Measurements from ENCODE around the gene GPSM3.

The GPSM3 gene

GRCh38 chr6:32167154-32167760 is 25.2 kb downstream of the GPSM3 start:
- TF ChIP-seq EZH2phosphoT487 (conservative IDR thresholded peaks at IDR 0.05; ENCODE audit: low read length) (no peak), CTCF (IDR thresholded peaks at IDR 0.05; ENCODE audit: insufficient read depth, low read length, poor library complexity, severe bottlenecking) (no peak)
- H3K9me3 ChIP-seq (ENCODE audit: insufficient read depth, low read length), result no peaks in the 10 kb centered on the region
- H3K36me3 ChIP-seq (ENCODE audit: low read length), result no peaks in the 10 kb centered on the region
- no peak overlapping the region for H3K9ac ChIP-seq (ENCODE audit: low read length)
- no peak overlapping the region for H3K27ac ChIP-seq (ENCODE audit: low read depth, low read length)
- H3K79me2 ChIP-seq (ENCODE audit: insufficient read depth, low read length), result no peaks in the 10 kb centered on the region
- no peaks in the 10 kb centered on the region for H4K20me1 ChIP-seq (ENCODE audit: low read depth, low read length)
- no peaks in the 10 kb centered on the region for H3F3A ChIP-seq (ENCODE audit: insufficient read depth)
- no peaks in the 10 kb centered on the region for H3K27me3 ChIP-seq (ENCODE audit: low read length)
- no peak overlapping the region for H2AFZ ChIP-seq (ENCODE audit: low read depth, low read length, severe bottlenecking)
- no peak overlapping the region for H3K4me3 ChIP-seq (ENCODE audit: insufficient read depth, low read length, poor library complexity, severe bottlenecking)
- H3K9me2 ChIP-seq (replicated peaks; ENCODE audit: insufficient read depth, low read length), result no peaks in the 10 kb centered on the region
- no peak overlapping the region for H3K4me2 ChIP-seq (ENCODE audit: low read depth, low read length, poor library complexity, severe bottlenecking)

GRCh38 chr6:32166411-32167061 is 25.9 kb downstream of the GPSM3 start:
- Histone ChIP-seq H2AFZ (ENCODE audit: low read depth, low read length, severe bottlenecking) (no peak overlapping the region), H3K36me3 (ENCODE audit: low read length) (no peaks in the 10 kb centered on the region), H3K4me3 (ENCODE audit: insufficient read depth, low read length, poor library complexity, severe bottlenecking) (no peak overlapping the region), H3K9me2 (replicated peaks; ENCODE audit: insufficient read depth, low read length) (no peaks in the 10 kb centered on the region), H3K27me3 (ENCODE audit: low read length) (no peaks in the 10 kb centered on the region), H3K9ac (ENCODE audit: low read length) (no peak overlapping the region), H3K4me2 (ENCODE audit: low read depth, low read length, poor library complexity, severe bottlenecking) (no peak overlapping the region), H3K79me2 (ENCODE audit: insufficient read depth, low read length) (no peaks in the 10 kb centered on the region), H3F3A (ENCODE audit: insufficient read depth) (no peaks in the 10 kb centered on the region), H3K27ac (ENCODE audit: low read depth, low read length) (no peak overlapping the region), H4K20me1 (ENCODE audit: low read depth, low read length) (no peaks in the 10 kb centered on the region), H3K9me3 (ENCODE audit: insufficient read depth, low read length) (no peaks in the 10 kb centered on the region)
- no peak for TF ChIP-seq CTCF (IDR thresholded peaks at IDR 0.05; ENCODE audit: insufficient read depth, low read length, poor library complexity, severe bottlenecking)
- no peak for TF ChIP-seq EZH2phosphoT487 (conservative IDR thresholded peaks at IDR 0.05; ENCODE audit: low read length)

- no peaks in the 10 kb centered on the region for H4K20me1 ChIP-seq (ENCODE audit: low read depth, low read length)
- H3K9me2 ChIP-seq (replicated peaks; ENCODE audit: insufficient read depth, low read length), result no peaks in the 10 kb centered on the region
- H3K9ac ChIP-seq (ENCODE audit: low read length), result no peak within 1 kb of the TSS
- no peaks in the 10 kb centered on the region for H3K79me2 ChIP-seq (ENCODE audit: insufficient read depth, low read length)
- no peaks in the 10 kb centered on the region for H3K27me3 ChIP-seq (ENCODE audit: low read length)
- H3F3A ChIP-seq (ENCODE audit: insufficient read depth), result no peaks in the 10 kb centered on the region
- H3K4me2 ChIP-seq (ENCODE audit: low read depth, low read length, poor library complexity, severe bottlenecking), result no peak within 1 kb of the TSS
- no peak within 1 kb of the TSS for H3K4me3 ChIP-seq (ENCODE audit: insufficient read depth, low read length, poor library complexity, severe bottlenecking)
- TF ChIP-seq EZH2phosphoT487 (conservative IDR thresholded peaks at IDR 0.05; ENCODE audit: low read length), result no peak
- TF ChIP-seq CTCF (IDR thresholded peaks at IDR 0.05; ENCODE audit: insufficient read depth, low read length, poor library complexity, severe bottlenecking), result no peak
- no peak within 1 kb of the TSS for H3K27ac ChIP-seq (ENCODE audit: low read depth, low read length)
- no peaks in the 10 kb centered on the region for H3K36me3 ChIP-seq (ENCODE audit: low read length)
- no peaks in the 10 kb centered on the region for H3K9me3 ChIP-seq (ENCODE audit: insufficient read depth, low read length)
- no peak within 1 kb of the TSS for H2AFZ ChIP-seq (ENCODE audit: low read depth, low read length, severe bottlenecking)
Observed at GRCh38 chr6:32164295-32164694, 28.1 kb downstream of the GPSM3 start, which contains the start of gene EGFL8. EGFL8 (plus strand) TSS chr6:32164595; CDS start chr6:32166166, 1,571 bp downstream.
